Loucy (cell line): ENCODE data around the gene OR6K2.

Source experiments
- H2AFZ ChIP-seq: fragments of 200-600 bp; sonication (generic); 2 replicates; pipeline ENCODE4 v1.6.0; 2016; ENCODE audit warnings: antibody characterized with exemption, mild to moderate bottlenecking, low read length, moderate library complexity
- H3F3A ChIP-seq: fragments of 200-600 bp; 2 replicates; pipeline ENCODE4 v1.6.0; 2016; ENCODE audit warnings: antibody characterized with exemption, low read depth, mild to moderate bottlenecking
- H3K27me3 ChIP-seq: fragments of 200-600 bp; sonication (generic); 2 replicates; pipeline ENCODE4 v1.6.1; 2014; ENCODE audit warnings: low read length, mild to moderate bottlenecking; ENCODE audit not compliant: insufficient read depth, poor library complexity, severe bottlenecking
- H3K36me3 ChIP-seq: fragments of 200-600 bp; sonication (generic); 2 replicates; pipeline ENCODE4 v1.6.1; 2016; ENCODE audit warnings: low read length; ENCODE audit not compliant: insufficient read depth
- H3K4me1 ChIP-seq: fragments of 200-600 bp; sonication (generic); 2 replicates; pipeline ENCODE4 v1.5.1; 2014; ENCODE audit warnings: low read length, mild to moderate bottlenecking; ENCODE audit not compliant: insufficient read depth, poor library complexity, severe bottlenecking
- H3K4me2 ChIP-seq: fragments of 200-600 bp; sonication (generic); 2 replicates; pipeline ENCODE4 v1.6.0; 2014; ENCODE audit warnings: antibody characterized with exemption, low read length, low read depth, mild to moderate bottlenecking; ENCODE audit not compliant: poor library complexity, severe bottlenecking
- H3K4me3 ChIP-seq: fragments of 200-600 bp; sonication (generic); 2 replicates; pipeline ENCODE4 v1.5.1; 2014; ENCODE audit warnings: low read length, mild to moderate bottlenecking, mixed read lengths; ENCODE audit not compliant: poor library complexity, severe bottlenecking
- H3K79me2 ChIP-seq: fragments of 200-600 bp; sonication (generic); 2 replicates; pipeline ENCODE4 v1.6.1; 2014; ENCODE audit warnings: low read length; ENCODE audit not compliant: insufficient read depth
- H3K9ac ChIP-seq: fragments of 200-600 bp; sonication (generic); 2 replicates; pipeline ENCODE4 v1.6.0; 2014; ENCODE audit warnings: mild to moderate bottlenecking, low read depth, low read length, moderate library complexity; ENCODE audit not compliant: poor library complexity, severe bottlenecking
- H3K9me2 ChIP-seq: fragments of 200-600 bp; sonication (generic); replicated peaks from 2 replicates; pipeline ENCODE4 v1.6.1; 2016; ENCODE audit warnings: low read depth, low read length, mixed read lengths
- H3K9me3 ChIP-seq: fragments of 200-600 bp; sonication (generic); 2 replicates; pipeline ENCODE4 v1.6.1; 2014; ENCODE audit warnings: mild to moderate bottlenecking, antibody characterized with exemption, low read length, low read depth; ENCODE audit not compliant: insufficient read depth
- H4K20me1 ChIP-seq: fragments of 200-600 bp; sonication (generic); 2 replicates; pipeline ENCODE4 v1.6.0; 2014; ENCODE audit warnings: antibody characterized with exemption, low read length, mild to moderate bottlenecking; ENCODE audit not compliant: insufficient read depth, poor library complexity, severe bottlenecking
- CTCF ChIP-seq: fragments of 200-600 bp; sonication (generic); conservative IDR thresholded peaks from 2 replicates; pipeline ENCODE4 v1.5.1; 2014; ENCODE audit warnings: mild to moderate bottlenecking, antibody characterized with exemption, low read length
- EZH2phosphoT487 ChIP-seq: fragments of 200-600 bp; IDR thresholded peaks from 2 replicates; pipeline ENCODE4 v1.6.1; 2018; ENCODE audit warnings: antibody characterized with exemption, mild to moderate bottlenecking, moderate library complexity, borderline replicate concordance

OR6K2 gene

GRCh38 chr1:158716335-158716734 lies 15.9 kb upstream of the OR6K2 start:
- no peak overlapping the region for H3K4me2 ChIP-seq
- H3K4me3 ChIP-seq: no peak overlapping the region
- no peaks in the 10 kb centered on the region for H4K20me1 ChIP-seq
- no peak overlapping the region for H3K9ac ChIP-seq
- no peaks in the 10 kb centered on the region for H3F3A ChIP-seq
- H3K79me2 ChIP-seq: no peaks in the 10 kb centered on the region
- no peaks in the 10 kb centered on the region for H3K4me1 ChIP-seq
- H3K27me3 ChIP-seq: no peaks in the 10 kb centered on the region
- no peak overlapping the region for H2AFZ ChIP-seq
- TF ChIP-seq EZH2phosphoT487 (no peak), CTCF (no peak)
- no peaks in the 10 kb centered on the region for H3K36me3 ChIP-seq
- no peaks in the 10 kb centered on the region for H3K9me3 ChIP-seq
- no peaks in the 10 kb centered on the region for H3K9me2 ChIP-seq

- TF ChIP-seq EZH2phosphoT487: no peak
- TF ChIP-seq CTCF: no peak
- Histone ChIP-seq H3K4me2 (no peak overlapping the region), H3K4me1 (no peaks in the 10 kb centered on the region), H3K79me2 (no peaks in the 10 kb centered on the region), H3K9me2 (no peaks in the 10 kb centered on the region), H3K27me3 (no peaks in the 10 kb centered on the region), H4K20me1 (no peaks in the 10 kb centered on the region), H3K4me3 (no peak overlapping the region), H3K36me3 (no peaks in the 10 kb centered on the region), H2AFZ (no peak overlapping the region), H3K9me3 (no peaks in the 10 kb centered on the region), H3K9ac (no peak overlapping the region), H3F3A (no peaks in the 10 kb centered on the region)
Measured at GRCh38 chr1:158714754-158715153, 14.3 kb upstream of the OR6K2 start.

GRCh38 chr1:158711098-158711497 lies 10.6 kb upstream of the OR6K2 start:
- TF ChIP-seq CTCF (no peak), EZH2phosphoT487 (no peak)
- no peaks in the 10 kb centered on the region for H3K9me3 ChIP-seq

More at GRCh38 chr1:158711098-158711497, 10.6 kb upstream of the OR6K2 start:
- Histone ChIP-seq H3K27me3 (no peaks in the 10 kb centered on the region), H3K4me1 (no peaks in the 10 kb centered on the region), H3K9me2 (no peaks in the 10 kb centered on the region), H3K9ac (no peak overlapping the region), H3K4me3 (no peak overlapping the region), H3K4me2 (no peak overlapping the region), H3K36me3 (no peaks in the 10 kb centered on the region), H2AFZ (no peak overlapping the region), H3K79me2 (no peaks in the 10 kb centered on the region), H4K20me1 (no peaks in the 10 kb centered on the region), H3F3A (no peaks in the 10 kb centered on the region)
